Measurements from ENCODE around the gene ZBP1.

- no peak for TF ChIP-seq POLR2AphosphoS5 (IDR thresholded peaks at IDR 0.05; ENCODE audit: borderline replicate concordance, low read depth, low read length)
- TF ChIP-seq EZH2 (IDR thresholded peaks at IDR 0.05): no peak
- no peak for TF ChIP-seq FOXP2 (optimal IDR thresholded peaks at IDR 0.05; ENCODE audit: control extremely low read depth, extremely low read length, insufficient read depth)
These were observed 21.7 kb downstream of the ZBP1 start for GRCh38 chr20:57598491-57598890.

Data from SK-N-MC (cell line).